Mononuclear cell (primary cell): ENCODE measurements around the gene SLC34A2. TPM values are rescaled to one million over a fixed set of nuclear protein-coding genes. Genes with fewer than 3 reads are reported as not detected.

Source experiments
- H3K27me3 ChIP-seq: 2 replicates; pipeline ENCODE4 v1.6.0; 2011; ENCODE audit warnings: low read length, control low read depth; ENCODE audit not compliant: insufficient read depth
- H3K4me1 ChIP-seq: 2 replicates; pipeline ENCODE4 v1.5.1; 2011; ENCODE audit warnings: mild to moderate bottlenecking, low read length, control low read depth; ENCODE audit not compliant: insufficient read depth
- H3K4me3 ChIP-seq: 2 replicates; pipeline ENCODE4 v1.5.1; 2011; ENCODE audit warnings: mild to moderate bottlenecking, low read length, moderate library complexity
- H3K9me3 ChIP-seq: 2 replicates; pipeline ENCODE4 v1.5.1; 2011; ENCODE audit warnings: low read depth, mild to moderate bottlenecking, control low read depth, low read length
- total RNA-seq: library from RNA; depleted of rRNA; stranded (reverse); fragments of >200 nt; gene quantifications from one replicate; pipeline ENCODE4 v1.2.3, GENCODE V29; 2012

Gene SLC34A2
- total RNA-seq, 1 donor = under 0.01 TPM

- no peaks in the 10 kb centered on the region for H3K9me3 ChIP-seq
- no peaks in the 10 kb centered on the region for H3K27me3 ChIP-seq
- H3K4me3 ChIP-seq = no peak overlapping the region
- H3K4me1 ChIP-seq = no peaks in the 10 kb centered on the region
These were observed 22.3 kb downstream of the SLC34A2 start for GRCh38 chr4:25677943-25678342.

- H3K9me3 ChIP-seq = no peaks in the 10 kb centered on the region
- no peak overlapping the region for H3K4me3 ChIP-seq
- no peaks in the 10 kb centered on the region for H3K27me3 ChIP-seq
- no peaks in the 10 kb centered on the region for H3K4me1 ChIP-seq
These were observed 32.1 kb downstream of the SLC34A2 start for GRCh38 chr4:25687773-25688172.

- Histone ChIP-seq H3K4me3 (no peak overlapping the region), H3K27me3 (no peaks in the 10 kb centered on the region), H3K9me3 (no peaks in the 10 kb centered on the region), H3K4me1 (no peaks in the 10 kb centered on the region)
These were observed 38.8 kb downstream of the SLC34A2 start for GRCh38 chr4:25694466-25694865.

GRCh38 chr4:25696409-25696808 is 40.8 kb downstream of the SLC34A2 start:
- Histone ChIP-seq H3K27me3 (no peaks in the 10 kb centered on the region), H3K4me1 (no peaks in the 10 kb centered on the region), H3K4me3 (no peak overlapping the region), H3K9me3 (no peaks in the 10 kb centered on the region)

GRCh38 chr4:25697516-25697915 is 41.9 kb downstream of the SLC34A2 start:
- Histone ChIP-seq H3K27me3 (no peaks in the 10 kb centered on the region), H3K4me1 (no peaks in the 10 kb centered on the region), H3K9me3 (no peaks in the 10 kb centered on the region)

GRCh38 chr4:25700661-25701060 is 45.0 kb downstream of the SLC34A2 start:
- Histone ChIP-seq H3K4me1 (no peaks in the 10 kb centered on the region), H3K27me3 (no peaks in the 10 kb centered on the region), H3K9me3 (no peaks in the 10 kb centered on the region), H3K4me3 (no peak overlapping the region)

More at GRCh38 chr4:25697516-25697915, 41.9 kb downstream of the SLC34A2 start:
- H3K4me3 ChIP-seq = no peak overlapping the region

GRCh38 chr4:25702848-25703247 is 47.2 kb downstream of the SLC34A2 start:
- Histone ChIP-seq H3K9me3 (no peaks in the 10 kb centered on the region), H3K4me1 (no peaks in the 10 kb centered on the region), H3K4me3 (no peak overlapping the region), H3K27me3 (no peaks in the 10 kb centered on the region)

- Histone ChIP-seq H3K27me3 (no peaks in the 10 kb centered on the region), H3K4me1 (no peaks in the 10 kb centered on the region), H3K9me3 (no peaks in the 10 kb centered on the region), H3K4me3 (no peak overlapping the region)
These were observed 48.2 kb downstream of the SLC34A2 start for GRCh38 chr4:25703731-25704388.

- Histone ChIP-seq H3K9me3 (no peaks in the 10 kb centered on the region), H3K4me3 (no peak overlapping the region), H3K4me1 (no peaks in the 10 kb centered on the region), H3K27me3 (no peaks in the 10 kb centered on the region)
These were observed 48.9 kb downstream of the SLC34A2 start for GRCh38 chr4:25704516-25704915.

- Histone ChIP-seq H3K27me3 (no peaks in the 10 kb centered on the region), H3K4me3 (no peak overlapping the region), H3K9me3 (no peaks in the 10 kb centered on the region), H3K4me1 (no peaks in the 10 kb centered on the region)
These were observed 55.0 kb downstream of the SLC34A2 start for GRCh38 chr4:25710637-25711036.

GRCh38 chr4:25712611-25713010 is 57.0 kb downstream of the SLC34A2 start:
- H3K9me3 ChIP-seq = no peaks in the 10 kb centered on the region

GRCh38 chr4:25713812-25714211 is 58.2 kb downstream of the SLC34A2 start:
- Histone ChIP-seq H3K4me1 (no peaks in the 10 kb centered on the region), H3K4me3 (no peak overlapping the region), H3K27me3 (no peaks in the 10 kb centered on the region), H3K9me3 (no peaks in the 10 kb centered on the region)

More at GRCh38 chr4:25712611-25713010, 57.0 kb downstream of the SLC34A2 start:
- Histone ChIP-seq H3K4me1 (no peaks in the 10 kb centered on the region), H3K27me3 (no peaks in the 10 kb centered on the region), H3K4me3 (no peak overlapping the region)

- no peaks in the 10 kb centered on the region for H3K4me1 ChIP-seq
- H3K27me3 ChIP-seq = no peaks in the 10 kb centered on the region
- H3K4me3 ChIP-seq = no peak overlapping the region
- no peaks in the 10 kb centered on the region for H3K9me3 ChIP-seq
These were observed 67.3 kb downstream of the SLC34A2 start for GRCh38 chr4:25722964-25723363.

- H3K4me3 ChIP-seq = no peak overlapping the region
- no peaks in the 10 kb centered on the region for H3K27me3 ChIP-seq
- H3K4me1 ChIP-seq = no peaks in the 10 kb centered on the region
- H3K9me3 ChIP-seq = no peaks in the 10 kb centered on the region
These were observed 67.8 kb downstream of the SLC34A2 start for GRCh38 chr4:25723409-25723808.

- Histone ChIP-seq H3K4me3 (no peak overlapping the region), H3K4me1 (no peaks in the 10 kb centered on the region), H3K9me3 (no peaks in the 10 kb centered on the region), H3K27me3 (no peaks in the 10 kb centered on the region)
These were observed 70.2 kb downstream of the SLC34A2 start for GRCh38 chr4:25725870-25726269.

- Histone ChIP-seq H3K4me1 (no peaks in the 10 kb centered on the region), H3K9me3 (no peaks in the 10 kb centered on the region), H3K4me3 (no peak overlapping the region), H3K27me3 (no peaks in the 10 kb centered on the region)
These were observed 72.3 kb downstream of the SLC34A2 start for GRCh38 chr4:25727711-25728493.
